Large intestine (tissue), 3 donors: ENCODE results near the gene ALDH1A2. TPM values are rescaled to one million over a fixed set of nuclear protein-coding genes. Genes with fewer than 3 reads are reported as not detected.

Experiments
- DNase-seq, 2 donors: peaks; one replicate each; pipeline versions ENCODE4 v3.0.0 to v3.0.0-alpha.2; 2013
- H3K27ac ChIP-seq: one replicate; pipeline ENCODE4 v1.5.1; 2013; ENCODE audit warnings: low read length
- H3K27me3 ChIP-seq: 2 replicates; pipeline ENCODE4 v1.6.1; 2013; ENCODE audit warnings: low read length; ENCODE audit not compliant: control insufficient read depth, insufficient read depth
- H3K36me3 ChIP-seq: 2 replicates; pipeline ENCODE4 v1.6.1; 2013; ENCODE audit warnings: low read length; ENCODE audit not compliant: control insufficient read depth, insufficient read depth
- H3K4me1 ChIP-seq: one replicate; pipeline ENCODE4 v1.6.1; 2013; ENCODE audit warnings: low read length; ENCODE audit not compliant: control insufficient read depth, insufficient read depth
- H3K4me3 ChIP-seq: one replicate; pipeline ENCODE4 v1.5.1; 2013; ENCODE audit warnings: low read length
- H3K9me3 ChIP-seq: one replicate; pipeline ENCODE4 v1.6.1; 2013; ENCODE audit warnings: mild to moderate bottlenecking, low read depth, low read length, moderate library complexity; ENCODE audit not compliant: control insufficient read depth
- WGBS: methylation state at CpG from one replicate; pipeline ENCODE4 v1.1.5; 2013; ENCODE audit warnings: low lambda C conversion rate; ENCODE audit not compliant: insufficient coverage; 5-methylcytosine and 5-hydroxymethylcytosine counted together
- polyA plus RNA-seq: library from polyadenylated mRNA; unstranded; fragments of 120-200 nt; gene quantifications from one replicate; pipeline ENCODE4 v1.2.1, GENCODE V29; 2013

Gene ALDH1A2
- polyA plus RNA-seq, 1 donor, result 13.7 TPM

GRCh38 chr15:57947282-57947681, 118.2 kb downstream of the ALDH1A2 start:
- Histone ChIP-seq H3K4me1 (no peaks in the 10 kb centered on the region), H3K36me3 (no peaks in the 10 kb centered on the region), H3K27me3 (peaks cover 2% of the 10 kb centered on the region), H3K27ac (no peak overlapping the region), H3K9me3 (no peaks in the 10 kb centered on the region), H3K4me3 (no peak overlapping the region)
- WGBS, result no CpG with 5 or more reads among the region's 4 CpGs
- no peak for DNase-seq

GRCh38 chr15:57946491-57947048, 118.9 kb downstream of the ALDH1A2 start:
- Histone ChIP-seq H3K27me3 (peaks cover 2% of the 10 kb centered on the region), H3K27ac (no peak overlapping the region), H3K4me1 (no peaks in the 10 kb centered on the region), H3K9me3 (no peaks in the 10 kb centered on the region), H3K36me3 (no peaks in the 10 kb centered on the region), H3K4me3 (no peak overlapping the region)
- DNase-seq, result no peak
- no CpG with 5 or more reads among the region's 3 CpGs for WGBS

GRCh38 chr15:57945616-57946015, 119.9 kb downstream of the ALDH1A2 start:
- Histone ChIP-seq H3K4me1 (no peaks in the 10 kb centered on the region), H3K4me3 (no peak overlapping the region), H3K9me3 (no peaks in the 10 kb centered on the region), H3K27ac (no peak overlapping the region), H3K36me3 (no peaks in the 10 kb centered on the region), H3K27me3 (peaks cover 2% of the 10 kb centered on the region)
- 100% methylated on average over 2 of the region's 2 CpGs for WGBS
- no peak for DNase-seq

- no CpG with 5 or more reads among the region's 3 CpGs for WGBS
- H3K4me1 ChIP-seq, result no peaks in the 10 kb centered on the region
- no peaks in the 10 kb centered on the region for H3K9me3 ChIP-seq
- H3K4me3 ChIP-seq, result no peak overlapping the region
- no peaks in the 10 kb centered on the region for H3K36me3 ChIP-seq
- H3K27me3 ChIP-seq, result peaks cover 5% of the 10 kb centered on the region
- DNase-seq, result no peak
- no peak overlapping the region for H3K27ac ChIP-seq
Measured at GRCh38 chr15:57943754-57944420, 121.6 kb downstream of the ALDH1A2 start.

- peaks cover 5% of the 10 kb centered on the region for H3K27me3 ChIP-seq
- no peaks in the 10 kb centered on the region for H3K36me3 ChIP-seq
- no peaks in the 10 kb centered on the region for H3K4me1 ChIP-seq
- no peak overlapping the region for H3K4me3 ChIP-seq
- no peak for DNase-seq
- no CpG with 5 or more reads among the region's 5 CpGs for WGBS
- H3K27ac ChIP-seq, result no peak overlapping the region
- no peaks in the 10 kb centered on the region for H3K9me3 ChIP-seq
Measured at GRCh38 chr15:57943171-57943570, 122.3 kb downstream of the ALDH1A2 start.

- H3K4me3 ChIP-seq, result no peak overlapping the region
- no peak for DNase-seq
- no peaks in the 10 kb centered on the region for H3K4me1 ChIP-seq
- no peaks in the 10 kb centered on the region for H3K9me3 ChIP-seq
- no peak overlapping the region for H3K27ac ChIP-seq
- WGBS, result no CpG with 5 or more reads among the region's 1 CpG
- H3K27me3 ChIP-seq, result peaks cover 5% of the 10 kb centered on the region
- no peaks in the 10 kb centered on the region for H3K36me3 ChIP-seq
Measured at GRCh38 chr15:57941816-57942215, 123.7 kb downstream of the ALDH1A2 start.

- Histone ChIP-seq H3K27me3 (peaks cover 7% of the 10 kb centered on the region), H3K4me1 (no peaks in the 10 kb centered on the region), H3K4me3 (no peak overlapping the region), H3K9me3 (no peaks in the 10 kb centered on the region), H3K27ac (no peak overlapping the region), H3K36me3 (no peaks in the 10 kb centered on the region)
- no CpG with 5 or more reads among the region's 2 CpGs for WGBS
- no peak for DNase-seq
Measured at GRCh38 chr15:57932348-57932747, 133.2 kb downstream of the ALDH1A2 start.

- no CpG with 5 or more reads among the region's 1 CpG for WGBS
- no peak for DNase-seq
- Histone ChIP-seq H3K9me3 (no peaks in the 10 kb centered on the region), H3K36me3 (no peaks in the 10 kb centered on the region), H3K27me3 (peaks cover 7% of the 10 kb centered on the region), H3K27ac (no peak overlapping the region), H3K4me3 (no peak overlapping the region), H3K4me1 (no peaks in the 10 kb centered on the region)
Measured at GRCh38 chr15:57931570-57931969, 133.9 kb downstream of the ALDH1A2 start.

GRCh38 chr15:57927091-57927631, 138.3 kb downstream of the ALDH1A2 start:
- Histone ChIP-seq H3K27ac (no peak overlapping the region), H3K4me3 (no peak overlapping the region), H3K27me3 (peaks cover 3% of the 10 kb centered on the region), H3K9me3 (no peaks in the 10 kb centered on the region), H3K36me3 (no peaks in the 10 kb centered on the region), H3K4me1 (no peaks in the 10 kb centered on the region)
- 80% methylated on average over 1 of the region's 6 CpGs for WGBS
- no peak for DNase-seq

GRCh38 chr15:57925650-57926049, 139.9 kb downstream of the ALDH1A2 start:
- no peak for DNase-seq
- H3K36me3 ChIP-seq, result no peaks in the 10 kb centered on the region
- H3K27me3 ChIP-seq, result no peaks in the 10 kb centered on the region
- no peak overlapping the region for H3K4me3 ChIP-seq
- WGBS, result 80% methylated on average over 1 of the region's 3 CpGs
- no peaks in the 10 kb centered on the region for H3K4me1 ChIP-seq
- H3K9me3 ChIP-seq, result no peaks in the 10 kb centered on the region
- H3K27ac ChIP-seq, result no peak overlapping the region

GRCh38 chr15:57924598-57924997, 140.9 kb downstream of the ALDH1A2 start:
- H3K4me1 ChIP-seq, result no peaks in the 10 kb centered on the region
- 100% methylated on average over 1 of the region's 3 CpGs for WGBS
- H3K36me3 ChIP-seq, result no peaks in the 10 kb centered on the region
- no peaks in the 10 kb centered on the region for H3K9me3 ChIP-seq
- H3K27me3 ChIP-seq, result no peaks in the 10 kb centered on the region
- no peak overlapping the region for H3K27ac ChIP-seq
- no peak for DNase-seq
- H3K4me3 ChIP-seq, result no peak overlapping the region
